ENCODE data around the gene MTARC1.

- TF ChIP-seq GABPA (IDR thresholded peaks at IDR 0.05; ENCODE audit: low read depth): no peak
- TF ChIP-seq CUX1 (IDR thresholded peaks at IDR 0.05; ENCODE audit: insufficient replicate concordance, low read depth, low read length): no peak
- no peak for TF ChIP-seq CTCF (IDR thresholded peaks at IDR 0.05 in 2 of 3, conservative IDR thresholded peaks at IDR 0.05 in 1 of 3; ENCODE audit: control insufficient read depth in 2 of 3, extremely low read depth in 1 of 3, insufficient read depth in 1 of 3, low read depth in 3 of 3, low read length in 3 of 3)
Observed at GRCh38 chr1:220748936-220749335, 37.8 kb upstream of the MTARC1 start.

All from GM12878 (cell line).